HG03066 (cell line): Measurements from ENCODE around the gene RFTN1.
A peak's percentile ranks its signal among the peaks of the same experiment; 100 is the strongest.

Experiments used
- ATAC-seq: cut with Tn5 transposase; IDR thresholded peaks from one replicate; pipeline ENCODE4 v1.9.1; 2021; ENCODE audit warnings: low read depth; ENCODE audit not compliant: unreplicated experiment

RFTN1 gene

DNA sequence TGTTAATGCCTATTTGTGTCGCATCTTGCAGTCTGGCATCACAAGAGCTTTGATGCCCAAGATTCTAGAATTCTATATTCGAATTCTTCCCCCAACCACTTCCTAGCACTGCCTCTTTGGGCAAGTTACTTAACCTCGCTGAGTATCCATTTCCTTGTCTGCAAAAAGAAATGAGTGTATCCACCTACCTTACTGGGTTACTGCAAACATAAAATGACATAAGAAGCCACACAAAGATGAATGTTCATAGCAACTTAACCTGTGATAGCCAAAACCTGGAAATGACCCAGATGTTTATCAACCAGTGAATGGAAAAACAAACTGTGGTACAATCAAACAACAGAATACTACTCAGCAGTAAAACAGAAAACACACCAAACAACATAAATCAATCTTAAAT, 24.9 kb downstream of the RFTN1 start:
- ATAC-seq, result no peak

- no peak for ATAC-seq
Measured at GRCh38 chr3:16487511-16488175, 25.9 kb downstream of the RFTN1 start.

GRCh38 chr3:16486951-16487480, 26.5 kb downstream of the RFTN1 start:
- no peak for ATAC-seq

GRCh38 chr3:16486201-16486600, 27.3 kb downstream of the RFTN1 start:
- ATAC-seq, result no peak

GRCh38 chr3:16485395-16485992, 28.0 kb downstream of the RFTN1 start:
- no peak for ATAC-seq

- ATAC-seq, result no peak
Measured at GRCh38 chr3:16484984-16485383, 28.5 kb downstream of the RFTN1 start.

GRCh38 chr3:16484216-16484615, 29.3 kb downstream of the RFTN1 start:
- no peak for ATAC-seq

GRCh38 chr3:16482770-16483531, 30.5 kb downstream of the RFTN1 start:
- ATAC-seq, result peak; percentile 55

DNA sequence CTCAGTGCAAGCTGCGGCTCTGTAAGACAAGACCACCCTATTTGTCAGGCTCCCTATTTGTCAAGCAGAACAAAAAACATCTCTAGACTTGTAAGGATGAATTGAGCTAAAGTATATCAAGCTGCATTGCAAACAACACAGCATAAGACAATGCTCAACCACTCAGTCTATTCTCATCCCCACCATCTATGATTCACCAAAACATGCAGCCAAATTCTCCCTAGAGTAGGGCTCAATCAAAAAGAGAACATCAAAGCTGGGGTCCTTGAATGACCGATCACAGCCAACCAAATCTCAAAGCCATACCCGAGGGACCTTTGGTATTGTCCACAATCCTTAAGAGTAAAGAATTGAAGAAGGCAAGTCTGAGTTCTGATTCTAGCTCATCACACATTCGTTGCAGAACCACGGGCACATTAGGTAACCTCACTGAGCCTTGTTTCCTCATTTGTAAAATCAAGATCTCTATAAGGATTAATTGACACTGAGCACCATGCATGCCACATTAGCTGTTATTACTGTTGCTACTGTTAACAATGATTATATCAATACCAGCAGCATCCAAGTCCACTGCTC, 31.2 kb downstream of the RFTN1 start:
- peak; percentile 14 for ATAC-seq

DNA sequence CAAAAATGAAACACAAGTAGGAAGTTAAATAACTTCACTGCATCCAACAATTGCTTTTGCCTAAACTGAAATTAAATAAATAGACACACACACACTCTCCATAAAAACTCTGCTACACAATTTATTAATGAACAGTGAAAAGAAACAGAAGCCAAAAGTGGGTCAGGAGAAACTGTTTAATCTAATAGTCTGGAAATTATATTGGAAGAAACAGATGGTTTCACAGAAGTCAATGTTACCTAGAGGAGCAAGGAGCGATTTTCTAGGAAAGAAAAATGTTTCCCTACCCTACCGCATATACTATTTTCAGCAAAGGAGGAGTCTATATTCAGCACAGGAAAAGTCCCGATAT, 32.0 kb downstream of the RFTN1 start:
- ATAC-seq, result no peak

DNA sequence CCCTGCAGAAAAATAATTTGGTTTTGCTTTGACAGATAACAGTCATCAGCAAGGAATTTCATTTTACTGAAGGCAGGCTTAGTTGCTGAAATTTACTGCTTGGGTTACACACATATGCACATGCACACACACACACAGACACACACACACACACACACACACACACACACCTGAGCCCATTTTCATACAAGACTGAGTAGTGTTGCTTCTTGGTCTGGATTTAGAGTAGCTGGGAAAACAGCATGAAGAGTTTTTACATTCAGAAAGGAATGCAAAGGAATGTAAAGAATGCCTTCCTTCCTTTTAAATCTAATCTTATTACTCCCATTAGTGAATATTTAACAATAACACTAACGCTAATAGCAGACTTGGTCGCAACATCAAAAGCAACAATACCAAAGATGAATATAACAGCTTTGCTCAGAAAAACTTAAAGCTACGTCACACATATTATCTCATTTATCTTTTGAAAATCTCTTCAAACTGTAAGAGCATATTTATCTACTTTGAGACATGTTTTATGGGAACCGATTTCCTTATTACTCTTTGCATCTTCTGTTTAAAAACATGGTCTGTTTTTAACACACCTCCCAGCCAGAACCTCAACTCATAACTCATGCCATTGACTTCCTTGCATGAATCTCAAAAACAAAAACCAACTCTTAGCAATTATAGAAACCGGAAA, 32.5 kb downstream of the RFTN1 start:
- ATAC-seq, result no peak

DNA sequence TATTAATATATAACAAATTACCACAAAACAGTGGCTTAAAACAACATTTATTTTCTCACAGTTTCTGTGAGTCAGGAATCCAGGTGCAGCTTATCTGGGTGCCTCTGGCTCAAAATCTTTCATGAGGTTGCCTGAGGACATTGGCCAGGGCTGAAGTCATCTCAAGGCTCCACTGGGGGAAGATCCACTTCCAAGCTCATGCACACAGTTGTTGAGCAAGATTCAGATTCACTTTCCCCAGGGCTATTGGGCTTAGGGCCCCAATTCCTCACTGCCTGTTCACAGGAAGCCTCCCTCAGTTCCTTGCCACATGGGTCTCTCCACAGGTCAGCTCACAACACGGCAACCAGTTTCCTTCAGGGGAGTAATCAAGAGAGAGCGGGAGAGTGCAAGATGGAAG, 35.0 kb downstream of the RFTN1 start:
- ATAC-seq, result no peak

DNA sequence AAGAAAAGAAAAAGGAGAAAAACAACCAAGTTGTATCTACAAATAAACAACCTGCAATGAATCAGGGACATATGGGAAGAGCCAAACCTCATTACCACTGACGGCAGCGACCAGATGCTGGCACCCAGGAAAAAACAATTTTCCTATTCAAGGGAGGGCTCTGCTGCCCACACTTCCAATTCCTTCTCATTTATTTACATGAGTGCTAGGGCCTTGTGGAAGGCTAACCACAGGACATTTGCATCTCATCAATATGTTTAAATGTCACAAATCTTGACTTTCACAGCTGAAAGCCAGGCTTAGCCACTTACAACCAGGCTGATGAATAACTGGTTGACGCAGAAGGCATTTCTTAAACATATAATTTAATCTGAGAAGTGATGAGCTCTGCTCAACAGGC, 36.0 kb downstream of the RFTN1 start:
- no peak for ATAC-seq

DNA sequence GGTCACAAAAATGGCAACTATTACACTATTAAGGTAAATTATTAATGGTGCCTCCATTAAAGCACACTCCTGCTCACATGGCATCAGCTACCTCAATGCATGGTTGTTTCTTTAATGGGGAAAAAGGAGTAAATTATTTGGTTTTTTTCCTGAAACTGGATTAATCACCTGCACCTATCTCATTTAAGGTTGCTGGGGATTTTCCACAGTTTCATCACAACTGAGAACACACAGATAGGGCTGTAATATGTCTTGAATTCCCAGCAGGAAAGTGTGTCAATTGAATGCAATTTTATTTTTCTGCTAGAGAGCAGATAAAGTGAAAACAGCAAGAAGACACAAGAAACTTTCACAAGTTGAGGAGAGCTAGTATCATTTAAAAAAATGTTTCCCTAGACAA, 36.4 kb downstream of the RFTN1 start:
- ATAC-seq, result no peak

DNA sequence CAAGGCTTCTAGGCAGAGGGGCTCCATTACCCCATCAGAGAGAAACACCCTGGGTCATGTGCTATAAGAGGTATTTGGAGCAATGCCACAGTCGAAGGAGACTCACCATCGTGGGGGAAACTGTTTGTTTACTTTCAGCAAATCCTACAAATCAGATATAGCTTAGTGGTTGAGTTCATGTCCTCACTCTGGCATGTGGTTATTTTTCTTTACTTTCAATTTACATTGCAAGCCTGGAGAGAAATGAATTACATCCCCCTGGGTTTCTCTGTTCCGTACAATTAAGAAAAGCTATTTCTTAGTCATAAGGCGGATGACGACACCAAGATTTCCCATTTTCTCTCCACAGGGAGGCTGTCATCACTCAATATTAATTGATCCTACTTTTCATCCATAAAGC, 36.9 kb downstream of the RFTN1 start:
- peak; percentile 41 for ATAC-seq

- ATAC-seq, result no peak
Measured at GRCh38 chr3:16475766-16476165, 37.7 kb downstream of the RFTN1 start.

DNA sequence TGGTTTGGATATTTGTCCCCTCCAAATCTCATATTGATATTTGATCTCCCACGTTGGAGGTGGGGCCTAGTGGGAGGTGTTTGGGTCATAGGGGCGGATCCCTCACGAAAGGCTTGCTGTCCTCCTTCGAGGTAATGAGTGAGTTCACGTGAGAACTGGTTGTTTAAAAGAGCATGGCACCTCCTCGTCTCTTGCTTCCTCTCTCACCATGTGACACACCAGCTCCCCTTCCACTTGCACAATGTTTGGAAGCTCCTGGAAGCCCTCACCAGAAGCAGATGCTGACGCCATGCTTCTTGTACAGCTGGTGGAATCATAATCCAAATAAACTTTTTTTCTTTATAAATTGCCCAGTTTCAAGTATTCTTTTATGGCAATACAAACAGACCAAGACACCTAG, 38.6 kb downstream of the RFTN1 start:
- no peak for ATAC-seq

- no peak for ATAC-seq
Measured at GRCh38 chr3:16474216-16474615, 39.3 kb downstream of the RFTN1 start.

GRCh38 chr3:16472593-16472992, 40.9 kb downstream of the RFTN1 start:
- no peak for ATAC-seq

GRCh38 chr3:16471897-16472296, 41.6 kb downstream of the RFTN1 start:
- ATAC-seq, result no peak

- ATAC-seq, result no peak
Measured at GRCh38 chr3:16470590-16470989, 42.9 kb downstream of the RFTN1 start.
